GM18867 (cell line): Measurements from ENCODE around the gene FGF5.

Experiments used
- ATAC-seq: cut with Tn5 transposase; IDR thresholded peaks from one replicate; pipeline ENCODE4 v1.9.1; 2021; ENCODE audit warnings: mild to moderate bottlenecking, moderate library complexity; ENCODE audit not compliant: unreplicated experiment

The FGF5 gene

GRCh38 chr4:80334568-80334967 lies 68.1 kb downstream of the FGF5 start:
- no peak for ATAC-seq

- ATAC-seq: no peak
Observed at GRCh38 chr4:80335226-80335553, 68.7 kb downstream of the FGF5 start.

GRCh38 chr4:80335554-80336358 lies 69.3 kb downstream of the FGF5 start, which contains the start of gene CFAP299:
Gene CFAP299 (plus strand): TSS chr4:80335730.
- peak; percentile 99 for ATAC-seq

- no peak for ATAC-seq
Observed at GRCh38 chr4:80336582-80336981, 70.1 kb downstream of the FGF5 start.

GRCh38 chr4:80340036-80340435 lies 73.6 kb downstream of the FGF5 start:
- ATAC-seq: no peak
